Astrocyte (in vitro differentiated cells and primary cell): Measurements from ENCODE around the gene FGF1.

Source experiments
- EZH2 ChIP-seq: IDR thresholded peaks from 2 replicates; pipeline ENCODE4 v1.6.1; 2012; ENCODE audit warnings: mild to moderate bottlenecking, low read length, inconsistent platforms; ENCODE audit not compliant: insufficient read depth
- TF ChIP-seq, protein P1 (sequence below): IDR thresholded peaks from 2 replicates; pipeline ENCODE4 v1.5.1; 2011; ENCODE audit warnings: low read depth, mild to moderate bottlenecking, inconsistent platforms, low read length, moderate library complexity; ENCODE audit not compliant: insufficient read depth

DNA sequence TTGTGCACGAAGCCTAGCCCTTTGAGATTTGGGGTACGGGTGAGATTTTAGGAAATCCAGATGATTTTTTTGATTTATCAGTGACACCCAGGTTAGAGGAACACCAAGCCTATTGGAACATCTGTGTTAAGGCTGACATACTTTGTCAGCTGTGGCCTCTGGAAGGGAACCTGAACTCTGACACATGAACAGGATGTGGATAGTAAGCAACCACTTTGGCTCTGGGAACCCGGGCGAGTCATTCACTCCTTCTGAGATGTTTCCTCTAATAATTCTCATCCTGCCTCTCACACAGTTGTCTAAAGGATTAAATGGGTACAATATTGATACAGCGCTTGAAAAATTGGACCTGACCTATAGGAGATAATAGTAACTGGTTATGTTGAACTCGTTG lies 67.8 kb downstream of the FGF1 start:
- TF ChIP-seq, protein P1, sequence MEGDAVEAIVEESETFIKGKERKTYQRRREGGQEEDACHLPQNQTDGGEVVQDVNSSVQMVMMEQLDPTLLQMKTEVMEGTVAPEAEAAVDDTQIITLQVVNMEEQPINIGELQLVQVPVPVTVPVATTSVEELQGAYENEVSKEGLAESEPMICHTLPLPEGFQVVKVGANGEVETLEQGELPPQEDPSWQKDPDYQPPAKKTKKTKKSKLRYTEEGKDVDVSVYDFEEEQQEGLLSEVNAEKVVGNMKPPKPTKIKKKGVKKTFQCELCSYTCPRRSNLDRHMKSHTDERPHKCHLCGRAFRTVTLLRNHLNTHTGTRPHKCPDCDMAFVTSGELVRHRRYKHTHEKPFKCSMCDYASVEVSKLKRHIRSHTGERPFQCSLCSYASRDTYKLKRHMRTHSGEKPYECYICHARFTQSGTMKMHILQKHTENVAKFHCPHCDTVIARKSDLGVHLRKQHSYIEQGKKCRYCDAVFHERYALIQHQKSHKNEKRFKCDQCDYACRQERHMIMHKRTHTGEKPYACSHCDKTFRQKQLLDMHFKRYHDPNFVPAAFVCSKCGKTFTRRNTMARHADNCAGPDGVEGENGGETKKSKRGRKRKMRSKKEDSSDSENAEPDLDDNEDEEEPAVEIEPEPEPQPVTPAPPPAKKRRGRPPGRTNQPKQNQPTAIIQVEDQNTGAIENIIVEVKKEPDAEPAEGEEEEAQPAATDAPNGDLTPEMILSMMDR, result no peak
- TF ChIP-seq EZH2, result no peak
